Activated T-helper 9 cell treated with anti-CD3 and anti-CD28 coated beads, Interleukin-2, amount 50 U/mL, for 16 hours (primary cell): Measurements from ENCODE around the gene PTRH1.
"Not testable (repeated sequence)": the region's sequence is repeated elsewhere in the genome, so short reads cannot be mapped to it uniquely, and the experiment has no call there.

Source experiments
- DNase-seq: peaks from one replicate; pipeline ENCODE4 v3.0.0-alpha.2; 2020; ENCODE audit warnings: low read depth

Gene PTRH1

GRCh38 chr9:127715470-127716337 lies at the start of gene PTRH1, which contains the start of gene TTC16:
TSS of gene PTRH1 (minus strand) at chr9:127715663. CDS start at chr9:127715639, 24 bp downstream.
TSS of gene TTC16 (plus strand) at chr9:127716079. CDS start at chr9:127716146, 67 bp downstream.
- DNase-seq = peak; percentile 96

- no peak for DNase-seq
These were observed 48.5 kb upstream of the PTRH1 start for GRCh38 chr9:127763918-127764384.

- DNase-seq = no peak
These were observed 46.7 kb upstream of the PTRH1 start for GRCh38 chr9:127762111-127762676.

- no peak for DNase-seq
These were observed 46.1 kb upstream of the PTRH1 start for GRCh38 chr9:127761491-127761956.

- DNase-seq = no peak
These were observed 45.6 kb upstream of the PTRH1 start for GRCh38 chr9:127761061-127761460.

GRCh38 chr9:127758843-127759242 lies 43.4 kb upstream of the PTRH1 start:
- DNase-seq = no peak

- DNase-seq = not testable (repeated sequence)
These were observed 41.3 kb upstream of the PTRH1 start for GRCh38 chr9:127756776-127757175.

GRCh38 chr9:127756233-127756632 lies 40.8 kb upstream of the PTRH1 start:
- no peak for DNase-seq

- no peak for DNase-seq
These were observed 39.9 kb upstream of the PTRH1 start for GRCh38 chr9:127755061-127756060.

- DNase-seq = no peak
These were observed 38.9 kb upstream of the PTRH1 start for GRCh38 chr9:127754099-127755060.

GRCh38 chr9:127753622-127754021 lies 38.2 kb upstream of the PTRH1 start:
- DNase-seq = no peak

GRCh38 chr9:127753148-127753547 lies 37.7 kb upstream of the PTRH1 start:
- DNase-seq = no peak

- DNase-seq = no peak
These were observed 36.0 kb upstream of the PTRH1 start for GRCh38 chr9:127751269-127752054.

- no peak for DNase-seq
These were observed 33.8 kb upstream of the PTRH1 start for GRCh38 chr9:127749090-127749787.

GRCh38 chr9:127746959-127747569 lies 31.6 kb upstream of the PTRH1 start:
- DNase-seq = no peak

GRCh38 chr9:127744398-127745110 lies 29.1 kb upstream of the PTRH1 start:
- no peak for DNase-seq

GRCh38 chr9:127742435-127743088 lies 27.1 kb upstream of the PTRH1 start:
- no peak for DNase-seq
